ENCODE measurements around the gene TMEM233.

GRCh38 chr12:119678459-119678858 lies 84.9 kb downstream of the TMEM233 start:
- TF ChIP-seq EP300 (IDR thresholded peaks at IDR 0.05) (no peak), CTCF (IDR thresholded peaks at IDR 0.05) (no peak), POLR2A (IDR thresholded peaks at IDR 0.05) (no peak)

Data from upper lobe of left lung (tissue), 4 donors.